Hematopoietic multipotent progenitor cell treated with erythropoietin and hydrocortisone succinate and interleukin-3 and kit ligand, for 17 days (in vitro differentiated cells): ENCODE measurements around the gene DMXL1.

Source experiments
- DNase-seq: peaks from one replicate; pipeline ENCODE4 v3.0.0-alpha.2; 2015; ENCODE audit warnings: low spot score

Gene DMXL1

DNA sequence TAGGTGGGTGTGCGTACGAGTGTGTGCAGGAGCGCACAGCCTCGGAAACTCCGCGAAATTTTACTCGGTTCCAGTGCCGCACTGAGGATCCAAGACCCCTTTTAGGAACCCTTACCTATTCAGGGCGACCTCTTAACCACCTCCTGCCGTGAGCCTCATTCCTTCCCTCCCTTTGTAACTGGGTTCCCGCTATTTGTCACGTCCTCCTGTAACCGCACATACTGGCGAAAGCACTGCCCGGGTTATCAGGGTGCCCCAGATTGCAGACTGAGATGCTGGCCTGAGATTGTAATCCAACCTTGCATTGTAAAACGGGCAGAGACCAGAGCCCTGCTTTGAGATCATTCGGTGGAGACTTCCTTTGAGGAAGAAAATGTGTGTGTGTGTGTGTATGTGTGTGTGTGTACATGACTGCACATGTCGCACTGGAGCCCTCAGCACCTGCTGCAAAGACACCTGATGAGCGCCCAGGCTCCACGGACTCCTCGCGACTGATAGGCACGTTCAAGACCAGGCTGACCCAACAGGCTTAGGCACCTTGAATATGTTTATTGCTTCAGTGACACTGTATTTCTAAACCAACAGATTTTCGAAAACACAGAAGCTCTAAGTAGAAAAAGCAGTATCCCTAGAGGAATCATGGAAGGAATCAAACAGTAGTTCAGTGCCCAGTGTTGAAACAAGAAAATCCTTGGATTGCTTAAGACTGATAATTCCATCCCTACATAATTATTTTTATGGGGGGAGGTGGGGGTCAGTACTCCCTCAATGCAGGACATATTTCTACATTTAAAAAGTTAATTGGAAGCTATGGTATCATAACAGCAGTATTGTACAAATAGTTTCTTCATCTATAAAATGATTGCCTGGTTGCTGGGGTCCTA lies 198.4 kb downstream of the DMXL1 start:
- peak; percentile 36 for DNase-seq

DNA sequence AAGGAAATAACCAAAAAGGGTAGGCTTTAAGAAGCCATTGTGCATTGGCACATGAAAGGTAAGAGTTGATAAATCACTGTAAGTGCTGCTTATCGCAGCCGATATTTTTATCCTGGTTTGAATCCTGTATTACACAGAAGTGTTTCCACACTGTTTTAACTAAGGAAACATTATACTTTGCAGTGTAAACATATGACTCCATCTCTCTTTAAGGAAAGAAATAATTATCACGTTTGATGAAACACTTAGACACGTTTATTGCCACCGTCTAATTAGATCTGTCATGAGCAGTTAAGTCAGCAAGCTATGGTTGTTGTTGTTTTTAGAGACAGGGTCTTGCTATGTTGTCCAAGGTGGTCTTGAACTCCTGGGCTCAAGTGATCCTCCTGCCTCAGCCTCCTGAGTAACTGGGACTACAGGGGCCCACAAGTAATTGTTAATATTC lies 199.3 kb downstream of the DMXL1 start:
- DNase-seq: no peak

DNA sequence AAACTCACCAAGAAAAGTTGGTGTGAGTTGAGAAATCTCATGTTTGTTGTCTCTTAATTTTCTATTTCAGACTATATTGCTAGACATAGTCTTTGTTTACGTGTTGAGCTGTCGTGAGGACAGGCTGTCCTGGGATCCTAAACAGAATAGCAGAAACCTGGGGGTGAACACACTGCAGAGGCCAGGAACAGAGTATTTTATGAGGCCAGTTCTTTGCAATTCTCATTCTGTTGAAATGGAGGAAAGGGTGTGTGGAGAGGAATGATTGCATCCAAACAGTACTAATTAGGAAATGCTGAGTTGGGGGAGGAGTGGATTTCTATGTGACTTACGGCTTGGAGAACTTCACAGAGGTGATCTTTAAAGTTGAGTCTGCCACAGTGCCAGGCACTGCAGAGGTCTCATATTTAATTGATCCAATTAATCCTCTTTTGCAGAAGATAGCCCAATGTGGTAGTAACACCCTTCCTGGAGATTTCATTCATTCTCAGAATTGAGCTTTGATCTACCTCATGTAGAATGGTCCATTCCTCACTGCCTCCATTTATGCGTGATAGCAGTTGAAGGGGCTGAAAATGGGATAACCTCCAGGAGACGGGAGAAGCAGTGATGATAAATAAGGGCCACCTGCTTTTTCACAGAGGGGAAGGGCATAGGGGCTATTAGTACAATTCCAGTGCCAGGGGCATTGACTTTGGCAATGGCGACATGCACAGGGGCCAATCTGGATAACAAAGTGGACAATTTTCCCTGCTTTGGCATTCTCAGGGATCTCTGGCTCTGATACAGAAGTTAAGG lies 200.3 kb downstream of the DMXL1 start:
- DNase-seq: no peak

DNA sequence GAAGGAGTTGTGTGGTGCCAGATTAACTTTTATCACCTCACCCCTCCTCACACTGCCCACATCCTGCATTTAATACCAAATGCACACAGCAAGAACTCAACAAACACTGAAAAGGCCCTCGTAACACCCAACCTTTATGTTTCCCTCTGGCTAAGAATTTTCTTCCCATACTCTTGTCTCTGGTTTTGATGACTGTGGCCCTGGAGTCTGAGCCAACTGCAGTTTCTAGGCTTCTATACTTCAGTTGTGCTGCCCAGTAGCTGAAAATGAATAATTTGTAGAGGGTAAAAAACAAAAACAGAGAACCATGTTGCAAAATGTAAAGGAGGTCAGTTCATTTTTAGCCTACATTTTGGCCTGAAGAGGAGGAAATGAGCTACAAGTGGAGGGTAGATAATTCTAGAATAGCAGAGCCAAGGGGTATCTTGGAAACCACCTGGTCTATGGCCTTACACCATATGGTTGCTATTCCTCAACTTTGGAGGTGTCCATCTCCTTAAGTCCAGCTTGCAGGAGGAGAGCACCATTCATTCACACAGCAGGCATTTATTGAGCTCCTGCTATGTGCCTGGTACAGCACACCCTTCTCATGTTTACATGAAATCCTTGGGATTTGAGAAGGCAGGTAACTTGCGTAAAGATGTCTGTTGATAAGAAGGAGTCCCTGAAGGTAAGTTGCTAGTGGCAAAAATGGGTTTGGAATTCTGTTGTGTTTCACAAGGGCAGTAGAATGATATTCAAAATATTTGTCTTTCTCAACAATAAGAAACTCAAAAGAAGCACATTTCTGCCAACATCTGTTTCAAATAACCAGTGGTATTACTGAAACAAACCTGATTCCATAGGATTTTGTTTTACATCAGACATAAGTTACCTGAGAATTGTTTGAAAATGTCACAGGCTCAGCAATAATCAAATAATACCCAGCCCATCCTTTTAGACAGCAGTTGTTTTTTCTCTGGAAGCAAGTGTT lies 201.2 kb downstream of the DMXL1 start:
- no peak for DNase-seq

DNA sequence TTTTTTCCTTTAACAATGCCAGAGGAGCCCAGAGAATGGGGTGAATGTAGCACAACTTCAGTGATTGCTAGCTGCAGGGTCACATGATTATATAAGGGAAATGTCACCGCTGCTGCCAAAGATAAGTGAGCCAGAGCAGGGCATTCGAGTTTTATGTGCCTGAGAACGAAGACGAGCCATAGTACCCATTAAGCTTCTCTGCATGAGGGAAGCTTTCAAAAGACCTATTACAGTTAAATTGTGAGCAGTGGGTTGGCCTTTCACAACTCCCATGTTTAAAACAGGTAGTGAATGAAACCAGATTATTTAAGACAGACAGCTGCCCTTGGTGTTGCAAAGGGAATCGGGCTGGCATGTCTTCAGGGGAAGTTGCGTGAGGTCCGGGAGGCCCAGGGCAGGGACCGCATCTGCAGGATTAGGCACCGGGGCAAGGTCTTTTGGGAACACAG lies 202.5 kb downstream of the DMXL1 start:
- DNase-seq: peak; percentile 47

DNA sequence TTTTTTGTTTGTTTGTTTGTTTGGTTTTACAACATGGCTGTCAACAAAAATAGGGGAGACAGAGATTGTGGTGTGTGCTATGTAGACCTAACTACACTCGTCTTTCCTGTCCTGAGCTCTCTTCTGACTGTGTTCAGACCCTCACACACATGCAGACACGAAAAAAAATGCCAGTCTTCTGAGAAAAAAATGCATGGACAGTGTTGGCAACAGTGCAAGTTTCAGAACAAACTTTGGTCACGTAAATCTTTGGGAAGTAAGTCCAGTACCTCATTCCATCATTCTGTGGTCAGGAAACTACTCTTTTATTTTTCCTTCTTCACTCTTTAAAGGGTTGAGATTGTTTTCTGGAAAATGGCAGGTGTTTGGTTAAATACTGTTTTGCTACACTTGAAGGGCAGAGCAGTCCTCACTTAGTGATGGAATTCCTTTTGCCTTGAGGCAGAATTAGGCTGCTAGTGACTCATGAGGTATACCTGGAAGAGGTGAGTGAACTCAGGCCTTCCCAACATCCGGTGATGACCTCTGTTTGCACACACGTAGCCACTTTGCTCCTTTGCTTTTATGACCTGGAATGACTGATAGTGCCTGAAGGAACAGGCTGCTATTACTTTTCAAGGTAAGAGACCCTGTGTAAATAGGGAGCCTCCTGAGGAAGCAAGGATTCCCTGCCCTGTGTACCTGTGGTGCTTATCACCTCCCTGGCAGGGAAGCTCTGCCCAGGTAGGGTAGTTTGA lies 203.3 kb downstream of the DMXL1 start:
- DNase-seq: no peak

DNA sequence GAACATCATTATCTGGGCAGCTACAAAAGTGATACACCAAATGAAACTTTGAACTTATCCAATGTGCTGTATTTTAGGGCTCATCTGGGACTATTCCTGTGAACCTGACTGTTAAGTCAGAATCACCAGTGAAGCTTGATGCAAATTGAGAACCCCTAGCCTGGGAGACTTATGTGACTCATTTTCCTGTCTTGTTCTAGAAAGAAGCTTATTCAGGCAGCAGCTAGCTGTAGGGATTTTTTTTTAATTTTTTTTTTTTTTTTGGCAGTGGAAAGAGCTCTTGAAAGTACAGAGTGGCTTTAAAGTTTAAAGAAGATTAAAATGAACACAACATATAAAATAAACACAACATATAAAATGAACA lies 203.9 kb downstream of the DMXL1 start:
- no peak for DNase-seq

DNA sequence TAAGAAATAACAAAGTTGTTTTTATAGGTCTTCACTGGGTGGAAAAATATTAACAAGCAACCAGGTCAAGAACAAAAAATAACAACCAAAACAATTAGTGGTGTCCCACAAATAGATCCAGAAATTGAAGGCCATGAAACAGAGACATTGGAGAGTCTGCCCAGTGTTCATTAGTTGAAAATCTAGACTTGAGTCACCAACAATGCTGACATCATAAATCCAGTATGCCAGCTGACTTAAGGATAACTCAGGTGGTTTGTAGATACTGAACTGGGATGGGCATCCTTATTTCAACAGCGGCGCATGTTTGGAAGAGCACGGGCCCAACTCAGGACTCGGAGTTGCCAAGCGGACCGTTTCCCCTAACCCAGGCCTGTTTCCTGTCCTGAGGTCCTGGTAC lies 204.3 kb downstream of the DMXL1 start:
- DNase-seq: no peak

DNA sequence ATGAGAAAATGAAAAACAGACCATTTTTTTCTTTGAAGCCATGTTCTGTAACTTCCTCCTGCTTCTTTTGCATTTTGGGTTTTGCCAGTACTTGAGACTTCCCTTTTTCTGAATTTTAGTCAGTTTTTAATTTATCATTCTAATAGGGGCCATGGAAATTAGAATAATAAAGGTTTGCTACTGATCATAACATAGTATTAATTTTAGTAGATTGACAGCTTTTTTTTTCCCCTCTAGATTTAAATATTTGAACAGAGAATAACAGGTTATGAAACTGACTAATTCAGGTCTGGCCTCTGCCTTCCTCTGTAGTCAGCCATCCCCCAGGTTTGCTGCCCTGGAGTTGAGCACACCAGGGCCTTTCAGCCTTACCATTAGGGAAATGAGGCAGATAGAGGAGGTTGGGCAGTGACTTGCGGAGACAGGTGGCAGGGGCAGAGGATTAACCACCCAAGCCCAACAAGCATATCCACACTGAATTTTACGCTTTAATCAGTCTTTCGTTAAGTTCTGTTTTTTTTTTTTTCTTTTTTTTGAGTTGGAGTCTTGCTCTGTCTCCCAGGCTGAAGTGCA lies 204.8 kb downstream of the DMXL1 start:
- DNase-seq: no peak

DNA sequence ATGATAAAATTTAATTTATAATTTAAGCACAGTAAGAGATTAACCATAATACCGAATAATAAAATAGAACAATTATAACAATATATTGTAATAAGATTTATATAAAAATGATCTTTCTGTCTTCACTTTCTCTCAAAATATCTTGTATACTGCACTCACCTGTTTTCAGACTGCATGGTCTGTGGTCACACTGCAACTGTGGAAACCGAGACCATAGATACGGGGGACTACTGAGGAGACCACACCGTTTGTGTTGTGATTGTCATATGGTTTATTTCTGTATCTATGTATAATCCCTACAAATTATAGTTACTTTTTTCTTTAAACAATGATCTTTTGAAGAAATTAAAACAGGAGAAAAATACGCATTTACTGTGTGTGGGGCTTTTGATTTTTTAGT lies 206.1 kb downstream of the DMXL1 start:
- no peak for DNase-seq

DNA sequence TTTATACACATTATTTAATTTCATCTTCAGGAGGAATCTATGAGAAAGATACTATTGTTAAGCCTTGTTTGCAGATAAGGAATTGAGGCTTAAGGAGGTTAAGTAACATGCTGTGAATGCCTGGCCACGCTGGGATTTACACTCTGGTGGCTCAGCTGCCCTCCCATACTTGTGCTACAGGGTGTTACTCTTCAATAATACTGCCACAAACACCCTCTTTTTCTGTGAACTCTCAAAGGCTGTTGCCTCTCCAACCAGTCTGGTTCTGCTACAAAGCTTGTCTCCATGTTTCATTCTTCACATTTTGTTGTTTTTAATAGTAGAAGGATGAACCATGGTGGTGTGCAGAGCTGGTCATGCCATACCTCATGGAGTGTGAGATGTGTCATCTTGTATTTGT lies 208.2 kb downstream of the DMXL1 start:
- DNase-seq: no peak

DNA sequence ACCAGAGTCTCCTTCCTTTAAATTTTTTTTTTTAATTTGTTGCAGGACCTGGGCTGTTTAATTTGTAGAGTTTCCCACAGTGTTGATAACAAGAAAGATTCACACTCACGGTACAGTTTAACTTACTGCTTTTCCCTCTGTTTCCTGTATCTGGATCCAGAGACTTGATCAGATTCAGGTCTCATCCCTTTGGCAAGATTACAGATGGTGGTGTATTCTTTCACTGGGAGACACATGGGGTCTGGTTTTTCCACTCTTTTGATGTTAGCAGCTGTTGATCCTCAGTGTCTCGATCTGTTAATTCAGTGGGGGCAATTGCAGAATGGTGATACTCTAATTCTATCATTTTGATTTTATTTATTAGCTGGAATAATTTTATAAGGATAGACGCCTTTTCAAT lies 209.5 kb downstream of the DMXL1 start:
- no peak for DNase-seq

DNA sequence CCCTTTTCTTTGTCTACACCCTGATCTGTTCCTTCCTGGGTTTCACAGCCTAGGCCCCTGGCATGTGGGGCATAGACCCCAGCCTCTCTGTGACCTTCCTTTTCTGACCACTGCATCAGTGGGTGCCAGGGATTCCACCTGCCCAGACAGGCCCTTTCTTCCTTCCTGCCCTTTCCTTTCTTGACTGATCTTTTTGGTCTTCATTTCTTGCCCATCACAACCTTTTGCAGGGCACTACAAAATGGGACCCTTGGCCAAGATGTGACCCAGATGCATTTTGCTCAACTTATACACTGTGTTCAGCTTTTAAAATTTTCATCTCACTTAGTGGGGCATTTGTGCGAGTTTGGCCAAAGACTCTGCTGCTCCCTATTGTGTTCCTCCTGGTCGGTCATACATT lies 211.7 kb downstream of the DMXL1 start:
- DNase-seq: no peak

DNA sequence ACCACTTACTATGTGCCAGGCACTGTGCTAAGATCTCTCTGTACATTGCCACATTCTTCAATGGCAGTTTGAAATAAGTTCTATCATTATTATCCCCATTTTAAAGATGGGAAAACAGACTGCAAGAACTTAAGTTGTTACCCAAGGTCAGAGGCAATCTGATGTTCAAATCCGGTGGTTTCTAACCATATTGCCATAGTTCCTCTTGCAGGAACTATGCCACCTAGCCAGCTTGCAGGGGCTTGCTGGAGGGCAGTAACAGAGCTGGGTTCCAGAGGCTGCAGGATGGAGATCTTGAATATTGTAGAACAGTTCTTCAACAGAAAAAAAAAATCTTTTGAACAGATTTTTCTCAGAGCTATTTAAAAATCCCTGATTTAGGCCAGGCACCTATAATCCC lies 213.1 kb downstream of the DMXL1 start:
- no peak for DNase-seq

DNA sequence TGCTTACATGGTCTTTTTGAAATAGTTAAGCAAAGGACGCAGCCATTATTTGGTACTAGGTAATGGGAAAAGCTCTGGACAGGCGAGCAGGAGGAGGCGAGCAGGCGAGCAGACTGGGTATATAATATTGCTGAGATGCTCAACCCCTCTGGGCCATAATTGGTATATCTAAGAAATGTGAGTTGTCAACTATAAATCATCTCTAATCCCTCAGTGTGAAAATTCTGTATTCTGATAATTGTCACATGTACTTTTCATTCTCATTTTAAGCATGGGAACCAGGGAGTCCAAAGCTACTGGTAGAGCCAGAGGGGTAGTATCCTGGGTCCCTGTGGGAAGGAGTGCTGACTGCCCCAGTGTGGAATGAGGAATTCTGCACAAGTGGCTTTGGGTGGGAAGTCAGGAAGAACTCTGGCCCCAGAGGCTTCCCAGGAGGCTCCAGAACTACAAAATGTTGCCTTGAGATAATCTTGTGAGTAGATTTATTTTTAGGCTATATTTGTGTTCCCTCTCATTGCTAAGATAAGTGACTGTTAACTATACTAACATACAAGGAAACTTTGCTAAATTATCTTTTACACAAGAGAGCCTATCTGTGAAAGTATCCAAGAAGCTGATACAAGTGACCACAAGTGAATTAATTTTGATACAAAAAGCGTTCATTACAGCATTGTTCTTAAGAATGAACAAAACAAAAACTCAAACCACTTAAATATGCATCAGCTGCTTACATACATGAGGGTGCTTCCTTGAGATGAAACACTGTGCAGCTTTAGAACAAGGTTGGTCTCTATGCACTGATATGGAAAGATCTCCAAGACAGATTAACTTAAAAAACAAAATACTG lies 214.4 kb downstream of the DMXL1 start:
- no peak for DNase-seq

DNA sequence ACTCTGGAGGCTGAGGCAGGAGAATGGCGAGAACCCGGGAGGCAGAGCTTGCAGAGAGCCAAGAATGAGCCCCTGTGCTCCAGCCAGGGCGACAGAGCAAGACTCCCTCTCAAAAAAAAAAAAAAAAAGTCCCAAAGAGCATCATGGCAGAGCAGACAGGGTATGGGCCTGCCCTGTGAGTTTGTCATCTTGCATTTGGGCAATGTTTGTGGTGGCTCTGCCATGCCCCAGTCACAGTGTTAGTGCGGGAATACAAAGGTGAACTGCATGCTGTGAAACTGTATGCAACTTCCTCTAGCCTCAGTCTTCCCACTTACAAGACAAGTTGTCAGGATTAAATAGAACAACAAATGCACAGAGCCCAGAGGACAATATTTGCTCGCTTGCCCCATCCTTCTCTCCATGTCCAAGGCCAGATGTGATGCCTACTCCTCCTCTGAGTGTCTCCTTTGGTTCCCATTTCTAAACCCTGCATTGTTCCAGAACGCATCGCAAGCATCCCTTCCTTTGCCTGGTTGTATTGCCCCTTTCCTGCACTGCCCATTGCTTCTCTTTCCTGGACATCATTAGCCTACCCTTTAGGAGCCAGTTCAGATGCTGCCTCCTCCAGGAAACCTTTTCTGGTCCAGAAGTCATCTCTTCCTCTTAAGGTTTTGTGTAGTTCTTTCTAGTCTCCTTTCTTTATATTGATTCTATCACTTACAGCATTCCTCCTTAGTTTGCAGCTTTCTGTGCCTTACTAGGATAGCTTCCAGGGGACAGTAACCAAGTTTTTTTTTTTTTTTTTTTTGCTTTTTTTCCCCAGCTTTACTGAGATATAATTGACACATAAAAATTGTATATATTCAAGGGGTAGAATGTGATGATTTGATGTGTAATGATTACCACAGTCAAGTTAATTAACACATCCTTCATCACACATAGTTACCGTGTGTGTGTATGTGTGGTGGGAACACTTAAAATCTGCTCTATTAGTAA lies 215.9 kb downstream of the DMXL1 start:
- no peak for DNase-seq

DNA sequence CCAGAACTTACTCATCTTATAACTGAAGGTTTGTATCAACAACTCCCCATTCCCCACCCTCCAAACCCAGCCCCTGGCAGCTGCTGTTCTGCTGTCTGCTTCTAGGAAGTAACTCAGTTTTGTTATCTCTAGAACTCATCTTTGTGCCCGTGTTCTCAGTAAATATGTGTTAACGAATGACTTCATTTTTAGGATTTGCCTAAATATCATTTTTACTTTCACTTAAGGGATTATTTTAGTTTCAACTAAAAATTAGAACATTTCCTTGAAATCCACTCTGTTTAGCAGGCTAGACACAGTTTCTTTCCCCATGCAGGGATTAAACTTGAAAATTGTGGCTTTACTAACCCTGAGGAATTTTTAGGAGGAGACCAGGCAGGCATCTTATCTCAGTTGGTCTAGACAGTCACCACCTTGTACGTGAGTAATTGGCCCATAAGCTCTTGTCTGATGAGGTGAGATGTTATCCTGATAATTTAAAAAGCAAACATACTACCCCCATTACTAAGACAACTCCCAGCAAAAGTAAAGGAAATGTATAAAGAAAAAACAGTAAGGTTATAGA lies 216.7 kb downstream of the DMXL1 start:
- DNase-seq: no peak

DNA sequence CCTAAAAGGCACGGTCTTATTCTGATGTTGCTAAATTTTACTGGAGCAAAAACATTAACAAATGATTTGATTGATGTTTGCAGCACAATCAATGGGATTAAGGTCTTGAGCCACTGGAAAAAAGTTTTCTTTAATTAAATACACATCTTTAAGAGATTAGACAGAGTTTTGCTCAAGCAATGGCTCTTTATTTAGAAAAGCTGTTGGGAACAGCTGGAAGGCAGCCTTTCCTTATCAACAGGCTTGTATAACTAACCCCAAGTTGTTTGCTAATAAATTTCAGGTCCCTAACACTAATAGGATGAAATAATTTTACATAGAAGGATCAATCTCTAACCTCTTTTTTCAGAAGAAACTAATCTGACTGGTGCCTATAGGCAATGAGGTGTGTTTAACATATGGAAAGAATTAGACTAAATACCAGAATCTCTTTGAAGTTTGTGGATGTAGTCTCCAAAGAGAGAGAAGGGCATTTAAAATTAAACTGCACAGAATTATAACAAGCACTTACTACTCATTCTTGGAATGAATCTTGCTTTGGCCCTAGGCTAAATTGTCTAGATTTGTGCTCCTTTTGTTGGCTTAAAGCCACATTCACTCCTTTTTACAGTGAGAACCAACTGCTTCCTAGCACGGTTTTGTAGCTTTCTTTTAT lies 217.6 kb downstream of the DMXL1 start:
- DNase-seq: no peak
